Tongue (tissue), 2 donors: ENCODE results near the gene CNRIP1. TPM values are rescaled to one million over a fixed set of nuclear protein-coding genes. Genes with fewer than 3 reads are reported as not detected.
A peak's percentile ranks its signal among the peaks of the same experiment; 100 is the strongest.

Experiments used
- DNase-seq: peaks from one replicate; pipeline ENCODE4 v3.0.0-alpha.2; 2015
- total RNA-seq: library from RNA; depleted of rRNA; stranded (reverse); fragments of >200 nt; gene quantifications from one replicate; pipeline ENCODE4 v1.2.3, GENCODE V29; 2014

CNRIP1 gene
- total RNA-seq, 1 donor from 2014 or later, result 19.6 TPM

DNA sequence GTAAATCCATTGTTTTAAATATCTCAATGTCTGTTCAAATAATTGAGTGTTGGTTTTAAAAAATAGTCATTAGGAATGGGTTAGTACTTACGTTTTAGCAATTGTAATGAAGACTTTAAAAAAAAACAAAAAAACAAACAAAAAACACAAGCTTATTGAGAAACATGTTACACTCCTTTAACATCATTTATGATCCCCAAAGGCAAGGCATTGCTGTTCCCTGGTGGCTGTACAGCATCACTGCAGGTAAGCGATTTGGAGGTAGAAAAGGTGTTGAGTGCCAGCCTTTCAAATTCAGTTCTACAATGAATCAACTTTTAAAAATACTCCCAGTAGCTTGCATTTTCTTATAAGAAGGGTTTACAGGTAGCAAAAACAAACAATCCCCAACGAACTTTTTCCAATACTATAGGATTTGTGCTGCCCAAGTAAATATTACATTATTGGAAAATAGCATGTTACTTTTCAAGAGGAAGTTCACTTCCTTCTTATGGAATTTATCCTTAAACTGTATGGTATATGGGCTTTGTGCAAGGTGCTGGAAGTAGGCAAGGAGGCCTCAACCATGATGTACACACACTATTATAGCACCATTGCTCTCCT, 27.5 kb downstream of the CNRIP1 start:
- peak; percentile 22 for DNase-seq

GRCh38 chr2:68291314-68291713, 28.4 kb downstream of the CNRIP1 start:
- DNase-seq, result no peak

- DNase-seq, result peak; percentile 71
These were observed 28.8 kb downstream of the CNRIP1 start for GRCh38 chr2:68290901-68291300.

GRCh38 chr2:68287580-68288441, 31.9 kb downstream of the CNRIP1 start:
- DNase-seq, result peak; percentile 35

DNA sequence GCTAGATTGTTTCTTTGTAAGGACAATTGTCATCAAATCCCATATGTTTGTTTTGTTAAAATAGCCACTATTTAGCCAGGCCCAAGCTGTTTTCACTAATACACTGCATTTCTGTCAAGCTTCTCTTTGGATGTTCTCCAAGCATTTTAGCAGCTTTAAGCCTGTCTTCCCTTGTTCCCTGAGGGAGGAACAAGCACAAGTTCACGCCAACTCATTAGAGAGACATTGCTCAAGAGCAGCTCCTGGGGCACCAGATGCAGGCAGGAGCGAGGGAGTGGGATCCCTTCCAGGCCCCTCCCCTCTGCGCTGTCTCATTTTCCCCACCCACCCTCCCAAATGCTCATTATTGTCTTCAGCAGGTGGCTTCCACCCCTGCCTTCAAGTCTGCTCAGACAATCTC, 34.9 kb downstream of the CNRIP1 start:
- DNase-seq, result peak; percentile 75

DNA sequence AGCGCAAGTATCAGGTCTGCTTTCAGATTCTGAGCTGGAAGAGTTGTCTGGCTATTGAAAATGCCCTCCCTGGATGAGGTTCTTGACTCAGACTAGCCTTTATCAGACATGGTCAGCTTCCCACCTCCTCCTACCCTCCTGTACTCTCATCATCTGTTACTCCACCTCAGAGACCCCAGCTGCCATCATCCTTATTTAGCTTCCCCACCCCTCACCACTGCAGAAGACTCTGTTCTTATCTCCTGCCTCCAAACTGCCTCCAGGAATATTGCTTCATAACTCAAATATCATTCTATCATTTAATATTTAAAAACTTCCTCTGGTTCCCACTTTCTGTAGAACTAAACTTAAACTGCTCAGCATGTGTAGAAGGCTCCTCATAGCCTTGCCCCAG, 36.3 kb downstream of the CNRIP1 start:
- no peak for DNase-seq

DNA sequence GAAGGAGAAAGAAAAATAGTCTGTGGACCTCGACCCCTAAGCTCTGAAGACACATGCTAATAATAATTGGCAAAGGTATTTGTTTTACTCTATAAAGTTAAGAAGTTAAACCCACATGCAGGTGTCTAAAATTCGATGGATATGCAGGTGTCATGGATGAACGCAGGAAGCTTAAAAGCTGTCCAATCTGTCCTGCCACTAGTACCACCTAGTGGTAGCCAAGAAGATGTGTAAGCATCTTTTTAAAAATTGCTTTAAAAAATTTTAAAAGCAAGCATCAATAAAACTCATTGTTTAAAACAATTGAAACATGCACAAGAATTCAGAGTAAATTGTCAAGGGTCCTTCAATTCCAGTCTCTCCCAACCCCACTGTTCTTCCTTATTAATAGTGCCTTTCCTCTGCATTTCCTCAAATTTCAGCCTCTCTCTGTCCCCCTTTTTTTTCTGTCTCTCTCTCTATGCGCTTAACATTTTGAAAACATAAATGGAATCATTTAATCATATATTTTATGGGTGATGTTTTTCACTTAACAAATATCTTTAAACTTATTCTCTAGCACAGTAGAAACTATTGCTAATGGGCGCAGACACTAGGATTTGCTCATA, 36.8 kb downstream of the CNRIP1 start:
- DNase-seq, result peak; percentile 41

DNA sequence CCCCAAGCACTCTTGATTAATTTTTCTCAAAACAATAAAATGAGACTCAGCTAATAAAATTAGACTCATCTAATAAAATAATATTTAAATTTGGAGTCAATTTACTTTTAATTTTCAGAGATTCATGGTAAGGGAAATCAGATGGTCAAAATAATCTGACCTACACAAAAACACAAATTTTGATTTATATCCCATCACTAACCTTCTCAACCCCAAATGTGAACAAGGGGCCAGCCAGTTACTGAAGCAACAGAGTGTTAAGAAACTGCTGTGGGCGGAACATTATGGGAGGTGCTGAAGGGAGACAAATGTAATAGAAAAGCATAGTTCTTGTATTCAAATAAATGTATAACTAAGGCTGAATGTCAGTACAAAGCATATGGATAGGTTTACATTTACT, 39.0 kb downstream of the CNRIP1 start:
- no peak for DNase-seq

GRCh38 chr2:68280348-68280747, 39.4 kb downstream of the CNRIP1 start:
- no peak for DNase-seq

DNA sequence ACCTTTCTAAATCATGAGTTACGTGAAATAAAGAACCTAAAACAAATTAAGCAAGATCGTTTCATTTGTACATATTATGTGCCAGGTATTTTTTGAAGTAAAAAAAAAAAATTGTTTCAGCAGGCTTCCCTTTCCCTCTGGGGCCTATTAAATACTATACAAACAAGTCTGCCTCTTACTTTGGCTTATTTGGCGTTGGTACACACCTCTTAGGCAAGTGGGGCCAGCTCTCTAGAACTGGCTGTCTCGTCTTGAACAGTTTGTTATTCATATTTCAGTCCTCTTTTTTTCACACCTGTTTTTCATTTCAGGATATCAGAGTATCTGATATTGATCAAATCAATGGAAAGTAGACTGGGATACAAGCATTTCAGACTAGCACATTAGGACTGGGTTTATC, 40.1 kb downstream of the CNRIP1 start:
- DNase-seq, result no peak

DNA sequence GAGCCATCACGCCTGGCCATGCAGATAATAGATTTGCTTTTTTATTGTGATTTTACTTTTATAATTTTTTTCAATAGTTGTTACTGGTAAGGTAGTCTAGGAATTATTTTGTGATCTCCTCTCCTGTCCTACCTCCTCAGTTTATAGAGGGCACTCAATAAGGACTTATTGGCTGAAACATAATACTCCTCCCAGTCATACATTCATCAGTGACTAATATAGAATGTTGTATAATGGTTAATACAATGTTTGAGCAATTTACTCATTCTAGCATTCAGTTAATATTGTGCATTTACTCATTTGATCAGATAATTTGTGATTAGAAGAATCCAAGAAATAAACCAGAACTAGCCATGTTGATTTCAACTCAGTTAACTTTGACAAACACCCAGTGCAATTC, 41.6 kb downstream of the CNRIP1 start:
- DNase-seq, result no peak

DNA sequence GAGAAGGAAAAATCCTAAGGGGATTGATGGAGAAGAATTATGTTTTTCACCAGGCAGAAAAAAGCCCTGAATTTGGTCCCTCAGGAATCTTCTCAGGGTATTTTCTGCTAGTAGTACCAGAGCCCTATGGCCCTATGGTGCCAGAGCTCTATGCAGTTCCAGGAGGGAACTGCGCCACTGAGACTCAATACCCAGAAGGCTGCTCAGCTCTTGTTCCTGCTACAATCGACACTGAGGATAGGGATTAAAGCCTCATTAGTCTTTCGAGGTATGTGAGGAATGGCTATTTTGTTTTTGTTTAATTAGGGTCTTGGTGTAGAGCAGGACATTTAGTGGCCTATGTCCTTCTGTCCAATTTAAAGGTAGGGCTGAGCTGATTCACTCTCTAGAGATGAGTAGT, 45.7 kb downstream of the CNRIP1 start:
- DNase-seq, result no peak

GRCh38 chr2:68272246-68272994, 47.3 kb downstream of the CNRIP1 start:
- DNase-seq, result no peak

DNA sequence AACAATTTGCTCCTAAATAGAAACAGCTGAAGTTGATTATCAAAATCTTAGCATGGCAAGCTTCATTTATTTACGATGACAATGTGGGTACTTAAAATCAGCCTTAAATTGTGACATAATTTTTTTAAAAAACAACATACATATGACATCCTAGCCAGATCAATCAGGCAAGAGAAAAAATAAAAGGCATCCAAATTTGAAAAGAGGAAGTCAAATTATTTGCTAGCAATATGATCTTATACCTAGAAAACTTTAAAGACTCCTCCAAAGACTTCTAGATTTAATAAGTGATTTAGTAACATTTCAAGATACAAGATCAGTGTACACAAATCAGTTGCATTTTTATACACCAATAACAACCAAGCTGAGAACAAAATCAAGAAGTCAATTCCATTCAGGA, 53.1 kb downstream of the CNRIP1 start:
- no peak for DNase-seq

DNA sequence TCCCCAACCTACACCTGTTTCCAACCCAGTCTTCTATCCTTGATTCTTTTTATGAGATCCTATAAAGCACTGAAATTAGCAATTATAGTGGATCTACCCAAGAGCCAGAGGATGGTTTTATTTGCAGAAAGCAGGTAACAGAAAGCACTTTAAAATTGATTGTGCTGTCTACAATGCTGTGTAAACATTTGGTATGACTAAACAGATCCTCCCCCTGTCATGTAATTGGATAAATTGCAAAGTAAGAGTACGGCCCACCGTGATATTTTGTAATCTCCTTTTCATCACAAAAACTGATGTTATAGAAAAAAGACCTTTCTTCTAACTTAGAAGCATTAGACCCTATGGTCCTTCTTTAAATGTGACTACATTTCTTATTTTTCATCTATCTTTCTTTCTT, 56.1 kb downstream of the CNRIP1 start:
- no peak for DNase-seq

- DNase-seq, result no peak
These were observed 60.9 kb downstream of the CNRIP1 start for GRCh38 chr2:68258851-68259250.

GRCh38 chr2:68256093-68256450, 63.7 kb downstream of the CNRIP1 start:
- no peak for DNase-seq

DNA sequence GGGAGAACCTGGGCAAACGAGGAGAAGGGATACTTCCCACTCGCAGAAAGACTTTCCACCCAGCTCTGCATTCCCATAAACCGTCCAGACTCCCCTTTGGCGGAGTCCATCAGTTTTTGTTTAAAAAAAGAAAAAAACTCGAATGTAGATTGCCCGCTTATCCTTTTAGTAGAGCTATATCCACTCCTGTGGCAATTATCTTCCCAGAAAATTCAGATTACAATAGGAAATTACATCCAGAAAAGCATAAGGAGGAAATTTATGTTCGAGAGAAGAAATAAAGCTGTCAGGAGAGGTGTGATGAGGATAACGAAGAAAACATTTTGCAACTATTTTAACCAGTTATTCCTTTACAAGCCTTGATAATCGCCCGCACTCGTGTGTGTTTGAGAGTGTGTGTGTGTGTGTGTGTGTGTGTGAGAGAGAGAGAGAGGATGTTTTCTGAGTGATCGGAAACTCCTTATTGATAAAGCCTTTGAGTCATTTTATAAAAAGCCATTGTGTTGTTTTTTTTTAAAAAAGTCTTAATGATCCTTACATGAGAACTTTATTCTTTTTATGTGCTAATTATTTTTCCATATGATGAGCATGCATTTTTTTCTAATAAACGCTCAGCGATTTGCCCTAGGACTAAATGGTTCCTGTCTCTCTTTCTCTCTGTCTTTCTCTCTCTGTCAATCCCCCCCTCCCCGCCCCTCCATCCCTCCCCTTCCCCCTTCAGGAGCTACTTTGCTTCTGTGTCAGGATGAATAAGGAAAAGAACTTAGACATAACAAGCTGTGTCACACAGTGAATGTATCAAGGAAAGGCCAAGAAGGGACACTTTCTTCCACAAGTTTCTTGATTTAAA, 66.3 kb downstream of the CNRIP1 start:
- no peak for DNase-seq

- DNase-seq, result peak; percentile 98
These were observed 67.1 kb downstream of the CNRIP1 start, which contains the start of gene PPP3R1 for GRCh38 chr2:68252400-68253218. PPP3R1 (minus strand) TSS chr2:68252532; CDS start chr2:68252127, 405 bp downstream.

- no peak for DNase-seq
These were observed 67.8 kb downstream of the CNRIP1 start for GRCh38 chr2:68251855-68252399.
